LNCaP clone FGC (cell line): ENCODE data around the gene IL20RB.

Experiments used
- DNase-seq: peaks from one replicate; pipeline ENCODE4 v3.0.0-alpha.2; 2011; ENCODE audit warnings: low read depth
- H3K4me3 ChIP-seq: 2 replicates; pipeline ENCODE4 v1.5.1; 2011; ENCODE audit warnings: mild to moderate bottlenecking, low read depth, low read length, control low read depth
- CTCF ChIP-seq: IDR thresholded peaks from 2 replicates; pipeline ENCODE4 v1.5.1; 2012; ENCODE audit warnings: mild to moderate bottlenecking; ENCODE audit not compliant: control insufficient read depth, insufficient read depth; ENCODE audit errors: extremely low read depth

Gene IL20RB

GRCh38 chr3:137047240-137047639, 89.5 kb downstream of the IL20RB start:
- TF ChIP-seq CTCF = no peak
- no peak for DNase-seq
- no peak overlapping the region for H3K4me3 ChIP-seq

- TF ChIP-seq CTCF = no peak
- H3K4me3 ChIP-seq = no peak overlapping the region
- DNase-seq = no peak
These were observed 92.5 kb downstream of the IL20RB start for GRCh38 chr3:137050281-137050680.

- no peak for DNase-seq
- no peak overlapping the region for H3K4me3 ChIP-seq
- no peak for TF ChIP-seq CTCF
These were observed 94.5 kb downstream of the IL20RB start for GRCh38 chr3:137052298-137052697.
